Measurements from ENCODE around the gene ARID4A. TPM values are rescaled to one million over a fixed set of nuclear protein-coding genes. Genes with fewer than 3 reads are reported as not detected.

ARID4A gene
- total RNA-seq, 2 donors from 2014 or later, result 87.1 to 90.2 TPM

- Mint-ChIP-seq H3K36me3 (ENCODE audit: low read depth) (peaks cover 12% of the 10 kb centered on the region), H3K4me1 (peaks cover 46% of the 10 kb centered on the region), H3K4me3 (no peak overlapping the region), H3K27ac (peak overlapping the region; percentile 92), H3K27me3 (no peaks in the 10 kb centered on the region)
- ATAC-seq (no peak), DNase-seq (no peak)
- H3K9me3 ChIP-seq (ENCODE audit: control insufficient read depth, low read length, poor library complexity, severe bottlenecking), result no peaks in the 10 kb centered on the region
Measured at GRCh38 chr14:58281969-58282368, 16.4 kb upstream of the ARID4A start.

GRCh38 chr14:58282925-58283593 is 15.3 kb upstream of the ARID4A start:
- peaks cover 50% of the 10 kb centered on the region for H3K4me1 Mint-ChIP-seq
- no peak for ATAC-seq
- peaks cover 16% of the 10 kb centered on the region for H3K36me3 Mint-ChIP-seq (ENCODE audit: low read depth)
- no peaks in the 10 kb centered on the region for H3K9me3 ChIP-seq (ENCODE audit: control insufficient read depth, low read length, poor library complexity, severe bottlenecking)
- no peak overlapping the region for H3K4me3 Mint-ChIP-seq
- no peak for DNase-seq
- H3K27ac Mint-ChIP-seq, result peak overlapping the region; percentile 92
- no peaks in the 10 kb centered on the region for H3K27me3 Mint-ChIP-seq

DNA sequence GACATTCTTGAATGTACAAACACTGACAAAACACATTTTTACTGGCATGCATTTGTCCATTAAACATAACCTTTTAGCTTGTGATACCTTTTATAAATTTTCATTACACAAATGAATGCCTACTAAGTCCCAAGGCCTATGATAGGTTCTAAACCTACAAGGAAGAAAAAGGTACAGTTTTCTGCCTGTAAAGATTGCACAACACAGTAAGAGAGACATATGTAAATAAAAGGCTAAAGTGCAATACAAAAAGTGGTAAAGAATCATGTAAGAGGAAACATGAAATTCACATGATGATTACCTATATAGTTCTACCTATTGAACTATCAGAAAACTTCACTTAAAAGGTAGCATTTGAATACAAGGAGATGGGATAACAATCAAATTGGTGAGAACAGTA is 14.6 kb upstream of the ARID4A start:
- Mint-ChIP-seq H3K4me3 (peak overlapping the region; percentile 28), H3K4me1 (peaks cover 55% of the 10 kb centered on the region), H3K27me3 (no peaks in the 10 kb centered on the region), H3K36me3 (ENCODE audit: low read depth) (peaks cover 19% of the 10 kb centered on the region), H3K27ac (peak overlapping the region; percentile 81)
- DNase-seq (no peak), ATAC-seq (no peak)
- H3K9me3 ChIP-seq (ENCODE audit: control insufficient read depth, low read length, poor library complexity, severe bottlenecking), result no peaks in the 10 kb centered on the region

- H3K4me3 Mint-ChIP-seq, result no peak overlapping the region
- H3K9me3 ChIP-seq (ENCODE audit: control insufficient read depth, low read length, poor library complexity, severe bottlenecking), result no peaks in the 10 kb centered on the region
- ATAC-seq, result no peak
- peak overlapping the region; percentile 81 for H3K27ac Mint-ChIP-seq
- H3K4me1 Mint-ChIP-seq, result peaks cover 58% of the 10 kb centered on the region
- no peak for DNase-seq
- peaks cover 25% of the 10 kb centered on the region for H3K36me3 Mint-ChIP-seq (ENCODE audit: low read depth)
- H3K27me3 Mint-ChIP-seq, result no peaks in the 10 kb centered on the region
Measured at GRCh38 chr14:58285132-58285531, 13.2 kb upstream of the ARID4A start.

- H3K4me1 Mint-ChIP-seq, result peaks cover 45% of the 10 kb centered on the region
- H3K9me3 ChIP-seq (ENCODE audit: control insufficient read depth, low read length, poor library complexity, severe bottlenecking), result no peaks in the 10 kb centered on the region
- DNase-seq (no peak), ATAC-seq (no peak)
- no peak overlapping the region for H3K4me3 Mint-ChIP-seq
- H3K27ac Mint-ChIP-seq, result peak overlapping the region; percentile 82
- peaks cover 22% of the 10 kb centered on the region for H3K36me3 Mint-ChIP-seq (ENCODE audit: low read depth)
- H3K27me3 Mint-ChIP-seq, result no peaks in the 10 kb centered on the region
Measured at GRCh38 chr14:58287607-58288042, 10.7 kb upstream of the ARID4A start.

DNA sequence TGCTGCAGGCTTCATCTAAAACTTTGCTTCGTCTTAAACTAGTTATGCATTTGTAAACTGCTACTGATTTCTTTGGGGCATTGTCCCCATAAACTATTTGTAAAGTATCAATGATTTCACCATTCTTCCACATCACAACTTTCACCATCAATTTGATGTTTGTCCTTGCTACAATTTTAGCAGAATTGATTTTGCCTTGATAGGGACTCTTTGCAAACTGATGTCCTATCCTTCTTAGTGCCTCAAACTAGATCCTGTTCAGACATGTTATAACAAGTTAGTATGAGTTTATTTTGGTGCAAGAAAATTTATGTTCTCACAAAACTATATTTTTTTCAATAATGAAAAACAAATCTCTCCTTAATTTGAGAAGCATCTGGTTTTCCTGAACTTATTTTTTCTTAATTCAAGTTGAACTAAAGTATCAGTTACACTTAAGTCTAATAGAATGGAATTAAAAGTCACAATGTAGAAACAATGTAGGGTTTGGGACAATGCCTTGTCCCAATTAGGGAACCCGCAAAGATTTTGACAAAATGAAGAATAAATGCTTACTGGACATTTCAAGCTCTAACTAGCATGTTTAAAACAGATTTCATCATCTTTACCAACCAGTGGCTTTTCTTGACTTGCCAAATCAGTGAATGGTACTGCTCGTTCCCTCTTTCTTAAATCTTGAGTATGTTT is 10.1 kb upstream of the ARID4A start:
- ATAC-seq, result no peak
- Mint-ChIP-seq H3K36me3 (ENCODE audit: low read depth) (peaks cover 20% of the 10 kb centered on the region), H3K4me3 (peak overlapping the region; percentile 9), H3K27me3 (no peaks in the 10 kb centered on the region), H3K4me1 (peaks cover 44% of the 10 kb centered on the region), H3K27ac (peak overlapping the region; percentile 82)
- no peak for DNase-seq
- H3K9me3 ChIP-seq (ENCODE audit: control insufficient read depth, low read length, poor library complexity, severe bottlenecking), result no peaks in the 10 kb centered on the region

DNA sequence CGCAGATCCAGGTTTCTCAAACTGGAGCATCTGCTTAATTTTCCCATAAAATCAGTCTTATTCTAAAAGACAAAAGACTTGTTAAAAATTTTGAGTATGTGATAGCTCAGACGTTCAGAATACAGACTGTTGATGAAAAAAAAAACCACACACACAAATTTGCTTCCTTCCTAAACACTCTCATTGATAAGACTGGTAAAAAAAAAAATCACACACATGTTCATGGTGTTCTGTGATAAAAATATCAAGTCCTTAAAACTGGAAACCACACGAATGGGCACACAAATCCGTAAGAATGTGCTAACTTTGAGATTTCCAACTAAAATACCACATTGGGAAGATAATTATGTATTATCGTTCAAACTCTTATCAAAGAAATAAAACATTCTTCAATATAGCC is 6.7 kb upstream of the ARID4A start:
- no peak for DNase-seq
- no peak overlapping the region for H3K4me3 Mint-ChIP-seq
- ATAC-seq, result no peak
- H3K27me3 Mint-ChIP-seq, result no peaks in the 10 kb centered on the region
- H3K4me1 Mint-ChIP-seq, result peaks cover 35% of the 10 kb centered on the region
- H3K27ac Mint-ChIP-seq, result no peak overlapping the region
- no peaks in the 10 kb centered on the region for H3K9me3 ChIP-seq (ENCODE audit: control insufficient read depth, low read length, poor library complexity, severe bottlenecking)
- H3K36me3 Mint-ChIP-seq (ENCODE audit: low read depth), result peaks cover 13% of the 10 kb centered on the region

DNA sequence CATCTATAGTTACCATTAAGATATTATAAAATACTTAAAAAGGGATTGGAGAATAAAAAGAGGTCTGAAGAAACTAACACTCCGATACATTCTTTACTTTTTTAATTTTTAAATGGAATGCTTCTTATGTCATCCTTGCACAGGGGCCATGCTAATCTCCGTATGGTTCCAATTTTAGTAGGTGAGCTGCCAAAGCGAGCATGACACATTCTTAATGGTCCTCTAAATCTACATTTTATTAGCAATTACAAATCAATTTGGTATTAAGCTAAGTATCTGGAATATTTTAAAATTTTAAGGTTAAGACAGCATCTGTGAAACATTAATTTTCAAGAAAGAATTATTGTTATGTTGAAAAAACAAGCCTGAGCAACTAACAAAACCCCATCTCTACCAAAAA is 6.2 kb upstream of the ARID4A start:
- Mint-ChIP-seq H3K4me1 (peaks cover 35% of the 10 kb centered on the region), H3K36me3 (ENCODE audit: low read depth) (peaks cover 13% of the 10 kb centered on the region), H3K4me3 (no peak overlapping the region), H3K27ac (peak overlapping the region; percentile 45), H3K27me3 (no peaks in the 10 kb centered on the region)
- ATAC-seq, result no peak
- H3K9me3 ChIP-seq (ENCODE audit: control insufficient read depth, low read length, poor library complexity, severe bottlenecking), result no peaks in the 10 kb centered on the region
- no peak for DNase-seq

DNA sequence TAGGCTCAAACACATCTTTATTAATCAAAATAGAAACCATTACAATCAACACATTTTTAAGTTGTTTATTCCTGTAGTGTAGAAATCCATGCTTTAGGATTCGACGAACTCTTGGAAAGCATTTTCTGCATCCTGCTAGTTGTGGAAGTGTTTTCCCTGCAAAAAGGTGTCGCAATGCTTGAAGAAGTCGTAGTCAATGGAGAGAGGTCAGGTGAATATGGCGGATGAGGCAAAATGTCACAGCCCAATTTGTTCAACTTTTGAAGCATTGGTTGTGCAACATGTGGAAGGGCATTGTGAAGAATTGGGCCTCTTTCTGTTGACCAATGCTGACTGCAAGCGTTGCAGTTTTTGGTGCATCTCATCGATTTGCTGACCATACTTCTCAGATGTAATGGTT is 4.2 kb upstream of the ARID4A start:
- ATAC-seq, result no peak
- H3K4me3 Mint-ChIP-seq, result no peak overlapping the region

GRCh38 chr14:58296726-58297125 is 1.6 kb upstream of the ARID4A start:
- no peak for ATAC-seq
- DNase-seq, result no peak
- H3K4me1 Mint-ChIP-seq, result peaks cover 27% of the 10 kb centered on the region

More for the DNA sequence above, 4.2 kb upstream of the ARID4A start:
- peak overlapping the region; percentile 16 for H3K27ac Mint-ChIP-seq
- H3K27me3 Mint-ChIP-seq, result no peaks in the 10 kb centered on the region
- H3K9me3 ChIP-seq (ENCODE audit: control insufficient read depth, low read length, poor library complexity, severe bottlenecking), result no peaks in the 10 kb centered on the region
- no peak for DNase-seq
- H3K4me1 Mint-ChIP-seq, result peaks cover 25% of the 10 kb centered on the region
- peaks cover 5% of the 10 kb centered on the region for H3K36me3 Mint-ChIP-seq (ENCODE audit: low read depth)

GRCh38 chr14:58297412-58297761 is 968 bp upstream of the ARID4A start:
- no peak for DNase-seq
- Mint-ChIP-seq H3K4me3 (no peak overlapping the region), H3K4me1 (peaks cover 27% of the 10 kb centered on the region), H3K27ac (no peak overlapping the region), H3K36me3 (ENCODE audit: low read depth) (peaks cover 3% of the 10 kb centered on the region), H3K27me3 (no peaks in the 10 kb centered on the region)
- ATAC-seq, result no peak
- no peaks in the 10 kb centered on the region for H3K9me3 ChIP-seq (ENCODE audit: control insufficient read depth, low read length, poor library complexity, severe bottlenecking)

More at GRCh38 chr14:58296726-58297125, 1.6 kb upstream of the ARID4A start:
- Mint-ChIP-seq H3K36me3 (ENCODE audit: low read depth) (peaks cover 3% of the 10 kb centered on the region), H3K4me3 (no peak overlapping the region), H3K27me3 (no peaks in the 10 kb centered on the region), H3K27ac (no peak overlapping the region)
- H3K9me3 ChIP-seq (ENCODE audit: control insufficient read depth, low read length, poor library complexity, severe bottlenecking), result no peaks in the 10 kb centered on the region

DNA sequence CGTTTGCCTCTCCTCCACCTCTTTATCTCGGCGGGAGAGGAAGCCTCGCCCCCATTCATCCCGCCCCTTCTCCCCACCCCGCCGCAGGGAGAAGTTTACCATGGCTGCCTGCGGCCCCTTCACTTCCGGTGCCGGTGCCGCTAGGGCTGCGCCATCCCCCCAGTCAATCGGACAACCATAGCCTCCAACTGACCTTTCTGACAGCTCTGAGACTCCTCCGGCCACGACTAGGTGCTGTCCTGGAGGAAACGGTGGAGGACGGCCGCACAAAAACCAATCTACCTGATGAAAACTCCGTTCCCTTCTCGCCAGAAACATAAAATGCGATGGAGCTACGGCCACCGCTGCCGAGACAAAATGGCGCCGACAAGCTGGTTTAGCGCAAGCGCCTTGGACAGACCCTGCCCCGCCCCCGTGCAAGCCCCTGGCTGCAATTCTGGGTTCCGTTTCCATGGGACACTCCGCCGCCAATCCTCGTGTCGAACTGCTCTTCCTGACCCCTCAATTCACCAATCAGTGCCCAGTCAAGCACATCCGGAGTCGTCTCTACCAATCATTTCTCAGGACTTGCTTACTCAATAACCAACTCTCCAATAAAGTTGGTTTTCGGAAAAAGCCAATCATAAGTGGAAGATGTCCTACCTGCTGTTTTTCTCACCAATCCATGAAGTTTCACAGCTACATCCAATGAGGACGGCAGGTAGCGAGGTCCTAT is 436 bp upstream of the ARID4A start:
- peaks cover 22% of the 10 kb centered on the region for H3K4me1 Mint-ChIP-seq
- H3K27ac Mint-ChIP-seq, result no peak overlapping the region
- peak; percentile 86 for ATAC-seq
- no peak overlapping the region for H3K4me3 Mint-ChIP-seq
- H3K36me3 Mint-ChIP-seq (ENCODE audit: low read depth), result peaks cover 3% of the 10 kb centered on the region
- peak; percentile 93 to 97 (median 96) for DNase-seq
- H3K9me3 ChIP-seq (ENCODE audit: control insufficient read depth, low read length, poor library complexity, severe bottlenecking), result no peaks in the 10 kb centered on the region
- no peaks in the 10 kb centered on the region for H3K27me3 Mint-ChIP-seq

All from T-helper 17 cell (primary cell).